ENCODE data around the gene SYNE2. TPM values are rescaled to one million over a fixed set of nuclear protein-coding genes. Genes with fewer than 3 reads are reported as not detected.

SYNE2 gene
- total and polyA plus RNA-seq, 4 donors, result 49.1 to 97.9 (median 55.9) TPM

GRCh38 chr14:64197996-64198395, 345.2 kb downstream of the SYNE2 start:
- H3K27me3 ChIP-seq (ENCODE audit: control insufficient read depth, insufficient read depth, low read length), result no peaks in the 10 kb centered on the region
- peak overlapping the region; percentile 87 for H3K27ac ChIP-seq (ENCODE audit: low read depth, low read length)
- DNase-seq (ENCODE audit: low read depth in 4 of 6, low spot score in 6 of 6), result peak in 1 of 6 donors; percentile 69
- peak overlapping the region; percentile 58 for H3K4me3 ChIP-seq (ENCODE audit: low read depth, low read length)
- 93% methylated on average over 3 of the region's 3 CpGs for WGBS (ENCODE audit: insufficient coverage)
- H3K4me1 ChIP-seq (ENCODE audit: control insufficient read depth, insufficient read depth, low read length), result peaks cover 30% of the 10 kb centered on the region
- no peaks in the 10 kb centered on the region for H3K9me3 ChIP-seq (ENCODE audit: control insufficient read depth, insufficient read depth, low read length)
- no peaks in the 10 kb centered on the region for H3K36me3 ChIP-seq (ENCODE audit: control insufficient read depth, insufficient read depth, low read length)

GRCh38 chr14:64198486-64198885, 345.7 kb downstream of the SYNE2 start:
- H3K4me3 ChIP-seq (ENCODE audit: low read depth, low read length), result no peak overlapping the region
- H3K27ac ChIP-seq (ENCODE audit: low read depth, low read length), result no peak overlapping the region
- DNase-seq (ENCODE audit: low read depth in 4 of 6, low spot score in 6 of 6), result peak in 1 of 6 donors; percentile 57
- WGBS (ENCODE audit: insufficient coverage), result 50% methylated on average over 1 of the region's 3 CpGs
- no peaks in the 10 kb centered on the region for H3K9me3 ChIP-seq (ENCODE audit: control insufficient read depth, insufficient read depth, low read length)
- peaks cover 30% of the 10 kb centered on the region for H3K4me1 ChIP-seq (ENCODE audit: control insufficient read depth, insufficient read depth, low read length)
- no peaks in the 10 kb centered on the region for H3K27me3 ChIP-seq (ENCODE audit: control insufficient read depth, insufficient read depth, low read length)
- H3K36me3 ChIP-seq (ENCODE audit: control insufficient read depth, insufficient read depth, low read length), result no peaks in the 10 kb centered on the region

- Histone ChIP-seq H3K4me1 (ENCODE audit: control insufficient read depth, insufficient read depth, low read length) (peaks cover 30% of the 10 kb centered on the region), H3K27me3 (ENCODE audit: control insufficient read depth, insufficient read depth, low read length) (no peaks in the 10 kb centered on the region), H3K27ac (ENCODE audit: low read depth, low read length) (no peak overlapping the region), H3K4me3 (ENCODE audit: low read depth, low read length) (no peak overlapping the region), H3K9me3 (ENCODE audit: control insufficient read depth, insufficient read depth, low read length) (no peaks in the 10 kb centered on the region), H3K36me3 (ENCODE audit: control insufficient read depth, insufficient read depth, low read length) (no peaks in the 10 kb centered on the region)
- WGBS (ENCODE audit: insufficient coverage), result 73% methylated on average over 2 of the region's 4 CpGs
- DNase-seq (ENCODE audit: low read depth in 4 of 6, low spot score in 6 of 6), result no peak
Observed at GRCh38 chr14:64200170-64200569, 347.4 kb downstream of the SYNE2 start.

- Histone ChIP-seq H3K27ac (ENCODE audit: low read depth, low read length) (no peak overlapping the region), H3K9me3 (ENCODE audit: control insufficient read depth, insufficient read depth, low read length) (no peaks in the 10 kb centered on the region), H3K4me1 (ENCODE audit: control insufficient read depth, insufficient read depth, low read length) (peaks cover 30% of the 10 kb centered on the region), H3K36me3 (ENCODE audit: control insufficient read depth, insufficient read depth, low read length) (no peaks in the 10 kb centered on the region), H3K27me3 (ENCODE audit: control insufficient read depth, insufficient read depth, low read length) (no peaks in the 10 kb centered on the region), H3K4me3 (ENCODE audit: low read depth, low read length) (no peak overlapping the region)
- 80% methylated on average over 6 of the region's 7 CpGs for WGBS (ENCODE audit: insufficient coverage)
- no peak for DNase-seq (ENCODE audit: low read depth in 4 of 6, low spot score in 6 of 6)
Observed at GRCh38 chr14:64201296-64201695, 348.5 kb downstream of the SYNE2 start.

- Histone ChIP-seq H3K4me3 (ENCODE audit: low read depth, low read length) (no peak overlapping the region), H3K27ac (ENCODE audit: low read depth, low read length) (no peak overlapping the region), H3K9me3 (ENCODE audit: control insufficient read depth, insufficient read depth, low read length) (no peaks in the 10 kb centered on the region), H3K4me1 (ENCODE audit: control insufficient read depth, insufficient read depth, low read length) (peaks cover 25% of the 10 kb centered on the region), H3K27me3 (ENCODE audit: control insufficient read depth, insufficient read depth, low read length) (no peaks in the 10 kb centered on the region), H3K36me3 (ENCODE audit: control insufficient read depth, insufficient read depth, low read length) (no peaks in the 10 kb centered on the region)
- WGBS (ENCODE audit: insufficient coverage), result 86% methylated on average over 15 of the region's 18 CpGs
- DNase-seq (ENCODE audit: low read depth in 4 of 6, low spot score in 6 of 6), result peak in 2 of 6 donors; percentile 27 to 79
Observed at GRCh38 chr14:64201921-64202545, 349.2 kb downstream of the SYNE2 start.

- Histone ChIP-seq H3K4me1 (ENCODE audit: control insufficient read depth, insufficient read depth, low read length) (peaks cover 24% of the 10 kb centered on the region), H3K36me3 (ENCODE audit: control insufficient read depth, insufficient read depth, low read length) (no peaks in the 10 kb centered on the region), H3K27me3 (ENCODE audit: control insufficient read depth, insufficient read depth, low read length) (no peaks in the 10 kb centered on the region), H3K4me3 (ENCODE audit: low read depth, low read length) (no peak overlapping the region), H3K27ac (ENCODE audit: low read depth, low read length) (no peak overlapping the region), H3K9me3 (ENCODE audit: control insufficient read depth, insufficient read depth, low read length) (no peaks in the 10 kb centered on the region)
- 94% methylated on average over 8 of the region's 10 CpGs for WGBS (ENCODE audit: insufficient coverage)
- DNase-seq (ENCODE audit: low read depth in 4 of 6, low spot score in 6 of 6), result peak in 1 of 6 donors; percentile 23
Observed at GRCh38 chr14:64202716-64203115, 349.9 kb downstream of the SYNE2 start.

- DNase-seq (ENCODE audit: low read depth in 4 of 6, low spot score in 6 of 6), result no peak
- no CpG with 5 or more reads among the region's 4 CpGs for WGBS (ENCODE audit: insufficient coverage)
- Histone ChIP-seq H3K4me3 (ENCODE audit: low read depth, low read length) (no peak overlapping the region), H3K9me3 (ENCODE audit: control insufficient read depth, insufficient read depth, low read length) (no peaks in the 10 kb centered on the region), H3K27ac (ENCODE audit: low read depth, low read length) (no peak overlapping the region), H3K27me3 (ENCODE audit: control insufficient read depth, insufficient read depth, low read length) (no peaks in the 10 kb centered on the region), H3K36me3 (ENCODE audit: control insufficient read depth, insufficient read depth, low read length) (peaks cover under 1% of the 10 kb centered on the region), H3K4me1 (ENCODE audit: control insufficient read depth, insufficient read depth, low read length) (peaks cover 19% of the 10 kb centered on the region)
Observed at GRCh38 chr14:64203366-64204006, 350.7 kb downstream of the SYNE2 start.

GRCh38 chr14:64208261-64208660, 355.5 kb downstream of the SYNE2 start:
- Histone ChIP-seq H3K4me3 (ENCODE audit: low read depth, low read length) (no peak overlapping the region), H3K27ac (ENCODE audit: low read depth, low read length) (no peak overlapping the region), H3K27me3 (ENCODE audit: control insufficient read depth, insufficient read depth, low read length) (no peaks in the 10 kb centered on the region), H3K9me3 (ENCODE audit: control insufficient read depth, insufficient read depth, low read length) (no peaks in the 10 kb centered on the region), H3K4me1 (ENCODE audit: control insufficient read depth, insufficient read depth, low read length) (peaks cover 14% of the 10 kb centered on the region), H3K36me3 (ENCODE audit: control insufficient read depth, insufficient read depth, low read length) (peaks cover 40% of the 10 kb centered on the region)
- WGBS (ENCODE audit: insufficient coverage), result 95% methylated on average over 6 of the region's 7 CpGs
- DNase-seq (ENCODE audit: low read depth in 4 of 6, low spot score in 6 of 6), result no peak

- H3K27ac ChIP-seq (ENCODE audit: low read depth, low read length), result no peak overlapping the region
Observed at GRCh38 chr14:64208981-64209380, 356.2 kb downstream of the SYNE2 start.

More at GRCh38 chr14:64208981-64209380, 356.2 kb downstream of the SYNE2 start:
- Histone ChIP-seq H3K27me3 (ENCODE audit: control insufficient read depth, insufficient read depth, low read length) (no peaks in the 10 kb centered on the region), H3K36me3 (ENCODE audit: control insufficient read depth, insufficient read depth, low read length) (peaks cover 41% of the 10 kb centered on the region), H3K9me3 (ENCODE audit: control insufficient read depth, insufficient read depth, low read length) (no peaks in the 10 kb centered on the region), H3K4me1 (ENCODE audit: control insufficient read depth, insufficient read depth, low read length) (peaks cover 14% of the 10 kb centered on the region), H3K4me3 (ENCODE audit: low read depth, low read length) (no peak overlapping the region)
- 85% methylated on average over 6 of the region's 10 CpGs for WGBS (ENCODE audit: insufficient coverage)
- DNase-seq (ENCODE audit: low read depth in 4 of 6, low spot score in 6 of 6), result no peak

Measured in spinal cord (tissue), 10 donors.